Nephron (organoid): ENCODE data around the gene LPCAT4.
"Not testable (repeated sequence)": the region's sequence is repeated elsewhere in the genome, so short reads cannot be mapped to it uniquely, and the experiment has no call there.

Experiments used
- H3K27ac Mint-ChIP-seq, 3 experiments: 2 replicates each; pipeline ENCODE4 v1.8.0; 2020; ENCODE audit warnings: mixed read lengths in 3 of 3, mild to moderate bottlenecking in 2 of 3, moderate library complexity in 1 of 3
- H3K27me3 Mint-ChIP-seq: 2 replicates; pipeline ENCODE4 v1.8.0; 2021; ENCODE audit warnings: low read depth, mild to moderate bottlenecking, moderate library complexity, mixed read lengths
- H3K36me3 Mint-ChIP-seq: 2 replicates; pipeline ENCODE4 v1.8.0; 2020; ENCODE audit warnings: low read depth, mixed read lengths
- H3K4me1 Mint-ChIP-seq: 2 replicates; pipeline ENCODE4 v1.8.0; 2020; ENCODE audit warnings: mixed read lengths
- H3K4me3 Mint-ChIP-seq, 3 experiments: 2 replicates each; pipeline ENCODE4 v1.8.0; 2020; ENCODE audit warnings: mild to moderate bottlenecking in 3 of 3, mixed read lengths in 3 of 3, moderate library complexity in 2 of 3
- H3K9me3 Mint-ChIP-seq: 2 replicates; pipeline ENCODE4 v1.8.0; 2020; ENCODE audit warnings: mixed read lengths
- CTCF ChIP-seq, 3 experiments: fragments of 200-600 bp; sonication (generic); IDR thresholded peaks; one replicate each; pipeline ENCODE4 v1.5.0; 2021; ENCODE audit warnings: antibody characterized with exemption in 3 of 3; ENCODE audit not compliant: unreplicated experiment in 3 of 3

LPCAT4 gene

DNA sequence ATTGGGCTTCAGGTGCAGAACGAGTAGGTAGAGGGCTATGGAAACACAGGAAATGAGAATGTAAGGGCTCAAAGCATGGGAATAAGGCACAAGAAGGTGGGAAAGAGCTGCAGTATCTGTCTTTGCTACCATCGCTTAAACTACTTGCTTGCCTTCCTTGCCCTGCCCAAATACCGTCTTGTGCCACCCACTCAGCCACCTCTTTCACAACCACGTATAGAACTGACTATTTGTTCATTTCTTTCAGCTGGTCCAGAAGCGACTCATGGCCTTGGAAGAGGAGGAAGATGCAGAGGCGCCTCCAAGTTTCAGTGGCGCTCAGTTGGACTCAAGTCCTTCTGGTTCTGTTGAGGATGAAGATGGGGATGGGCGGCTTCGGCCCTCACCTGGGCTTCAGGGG is 11.8 kb downstream of the LPCAT4 start:
- Mint-ChIP-seq H3K4me3 (no peak overlapping the region), H3K27ac (no peak overlapping the region), H3K4me1 (no peaks in the 10 kb centered on the region), H3K36me3 (peaks cover 33% of the 10 kb centered on the region), H3K9me3 (no peaks in the 10 kb centered on the region), H3K27me3 (no peaks in the 10 kb centered on the region)
- TF ChIP-seq CTCF (IDR thresholded peaks at IDR 0.05; ENCODE audit: unreplicated experiment in 3 of 3) = no peak

- Mint-ChIP-seq H3K9me3 (no peaks in the 10 kb centered on the region), H3K36me3 (peaks cover 26% of the 10 kb centered on the region), H3K27me3 (no peaks in the 10 kb centered on the region), H3K4me1 (no peaks in the 10 kb centered on the region), H3K4me3 (no peak overlapping the region), H3K27ac (no peak overlapping the region)
- TF ChIP-seq CTCF (IDR thresholded peaks at IDR 0.05; ENCODE audit: unreplicated experiment in 3 of 3) = no peak
Observed at GRCh38 chr15:34354286-34354685, 12.7 kb downstream of the LPCAT4 start.

GRCh38 chr15:34353627-34354026 is 13.4 kb downstream of the LPCAT4 start:
- TF ChIP-seq CTCF (IDR thresholded peaks at IDR 0.05; ENCODE audit: unreplicated experiment in 3 of 3) = no peak
- H3K4me3 Mint-ChIP-seq = no peak overlapping the region
- H3K27me3 Mint-ChIP-seq = no peaks in the 10 kb centered on the region
- peaks cover 21% of the 10 kb centered on the region for H3K36me3 Mint-ChIP-seq
- H3K9me3 Mint-ChIP-seq = no peaks in the 10 kb centered on the region
- H3K27ac Mint-ChIP-seq = no peak overlapping the region
- no peaks in the 10 kb centered on the region for H3K4me1 Mint-ChIP-seq

GRCh38 chr15:34352996-34353395 is 14.0 kb downstream of the LPCAT4 start:
- not testable (repeated sequence) for H3K4me1 Mint-ChIP-seq, H3K9me3 Mint-ChIP-seq, H3K27ac Mint-ChIP-seq, H3K27me3 Mint-ChIP-seq, H3K4me3 Mint-ChIP-seq
- H3K36me3 Mint-ChIP-seq = peaks cover 18% of the 10 kb centered on the region

DNA sequence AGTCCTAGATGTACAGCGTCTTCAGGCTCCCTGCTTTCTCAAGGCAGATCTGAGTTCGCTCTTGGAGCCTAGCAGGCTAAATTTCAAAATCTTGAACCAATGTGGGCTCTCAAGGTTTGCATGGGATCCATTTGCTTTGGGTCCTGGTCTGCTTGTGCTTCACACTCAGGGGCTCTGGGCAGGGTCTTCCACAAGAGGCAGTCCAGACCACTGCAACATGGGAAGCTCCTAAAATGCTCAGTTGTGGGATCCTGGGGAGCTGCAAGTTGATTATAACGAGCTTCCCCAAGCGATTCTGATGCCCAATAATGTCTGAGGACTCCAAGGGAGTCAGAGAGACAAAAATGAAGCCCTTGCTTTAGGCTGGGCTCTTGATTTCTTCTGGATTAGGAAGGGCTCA is 17.2 kb downstream of the LPCAT4 start:
- Mint-ChIP-seq H3K27ac (no peak overlapping the region), H3K9me3 (no peaks in the 10 kb centered on the region), H3K4me3 (no peak overlapping the region), H3K36me3 (no peaks in the 10 kb centered on the region), H3K27me3 (no peaks in the 10 kb centered on the region), H3K4me1 (no peaks in the 10 kb centered on the region)
- no peak for TF ChIP-seq CTCF (IDR thresholded peaks at IDR 0.05; ENCODE audit: unreplicated experiment in 3 of 3)

GRCh38 chr15:34348735-34349300 is 18.2 kb downstream of the LPCAT4 start:
- Mint-ChIP-seq H3K9me3 (no peaks in the 10 kb centered on the region), H3K36me3 (no peaks in the 10 kb centered on the region), H3K4me3 (no peak overlapping the region), H3K27me3 (no peaks in the 10 kb centered on the region), H3K27ac (no peak overlapping the region), H3K4me1 (no peaks in the 10 kb centered on the region)
- no peak for TF ChIP-seq CTCF (IDR thresholded peaks at IDR 0.05; ENCODE audit: unreplicated experiment in 3 of 3)
